NCI-H345 treated with DMSO at 0.1 percent for 48 hours (cell line): Measurements from ENCODE around the gene TIGD6.
"Not testable (repeated sequence)": the region's sequence is repeated elsewhere in the genome, so short reads cannot be mapped to it uniquely, and the experiment has no call there.

ENCODE experiments used
- DNase-seq: peaks from one replicate; lab custom pipeline; 2025; ENCODE audit not compliant: unreplicated experiment; lab: John Stamatoyannopoulos, UW

TIGD6 gene

GRCh38 chr5:150000256-150000989, at the start of gene TIGD6, which contains the start of gene HMGXB3:
Gene TIGD6 (minus strand): TSS chr5:150000654. CDS start chr5:149996348, 4,306 bp downstream.
Gene HMGXB3 (plus strand): TSS chr5:150000739. CDS start chr5:150004853, 4,114 bp downstream.
- peak; percentile 87 for DNase-seq

DNA sequence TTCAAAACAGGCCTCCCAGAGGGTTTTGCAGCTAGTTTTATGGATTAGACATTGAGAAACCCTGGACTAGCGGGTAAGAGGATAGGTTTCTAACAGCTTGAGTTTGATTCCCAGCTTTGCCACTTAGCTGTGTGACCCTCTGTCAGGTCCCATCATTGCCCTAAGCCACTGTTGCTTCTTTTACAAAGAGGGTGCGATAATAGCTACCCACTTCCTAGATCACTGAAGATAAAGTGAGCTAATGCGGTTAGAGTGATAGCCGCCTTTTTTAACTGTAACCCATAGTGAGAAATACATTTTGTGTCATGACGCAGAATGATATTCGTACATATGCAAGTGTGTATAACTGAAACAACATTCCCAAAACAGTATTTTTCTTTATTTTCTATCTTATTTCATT, 45.6 kb upstream of the TIGD6 start:
- DNase-seq, result no peak

DNA sequence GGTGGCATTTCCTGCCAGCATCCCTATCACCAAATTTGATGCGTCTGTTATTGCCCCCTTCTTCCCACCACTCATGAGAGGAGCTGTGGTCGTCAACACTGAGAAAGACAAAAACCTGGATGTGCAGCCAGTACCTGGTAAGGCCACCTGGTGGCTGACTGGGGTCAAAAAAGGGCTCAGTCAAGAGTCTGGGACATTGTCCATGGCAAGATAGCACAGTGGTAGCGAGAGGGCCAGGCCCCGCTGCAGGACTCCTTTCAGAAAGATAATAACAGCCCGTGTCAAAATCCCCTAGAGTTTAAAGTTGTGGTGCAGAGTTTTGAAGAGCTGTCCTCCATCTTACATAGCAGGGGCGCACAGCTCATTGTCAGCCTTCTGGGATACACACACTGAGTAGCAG, 45.1 kb upstream of the TIGD6 start:
- no peak for DNase-seq

GRCh38 chr5:150044712-150045111, 44.3 kb upstream of the TIGD6 start:
- no peak for DNase-seq

DNA sequence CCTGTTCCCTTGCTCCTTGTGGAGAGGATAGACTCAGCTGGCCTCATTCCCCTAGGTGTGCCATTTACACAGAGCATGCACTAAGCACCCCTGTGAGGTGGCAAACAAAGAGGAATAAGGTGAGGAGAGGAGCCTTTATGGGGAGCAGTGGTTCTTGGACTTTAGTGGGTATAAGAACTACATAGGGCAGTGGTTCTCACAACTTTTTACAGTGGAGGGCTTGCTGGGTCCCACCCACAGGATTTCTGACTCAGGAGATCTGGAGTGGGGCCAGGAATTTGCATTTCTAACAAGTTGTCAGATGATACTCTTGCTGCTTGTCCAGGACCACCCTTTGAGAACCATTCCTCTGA, 43.9 kb upstream of the TIGD6 start:
- DNase-seq, result no peak

DNA sequence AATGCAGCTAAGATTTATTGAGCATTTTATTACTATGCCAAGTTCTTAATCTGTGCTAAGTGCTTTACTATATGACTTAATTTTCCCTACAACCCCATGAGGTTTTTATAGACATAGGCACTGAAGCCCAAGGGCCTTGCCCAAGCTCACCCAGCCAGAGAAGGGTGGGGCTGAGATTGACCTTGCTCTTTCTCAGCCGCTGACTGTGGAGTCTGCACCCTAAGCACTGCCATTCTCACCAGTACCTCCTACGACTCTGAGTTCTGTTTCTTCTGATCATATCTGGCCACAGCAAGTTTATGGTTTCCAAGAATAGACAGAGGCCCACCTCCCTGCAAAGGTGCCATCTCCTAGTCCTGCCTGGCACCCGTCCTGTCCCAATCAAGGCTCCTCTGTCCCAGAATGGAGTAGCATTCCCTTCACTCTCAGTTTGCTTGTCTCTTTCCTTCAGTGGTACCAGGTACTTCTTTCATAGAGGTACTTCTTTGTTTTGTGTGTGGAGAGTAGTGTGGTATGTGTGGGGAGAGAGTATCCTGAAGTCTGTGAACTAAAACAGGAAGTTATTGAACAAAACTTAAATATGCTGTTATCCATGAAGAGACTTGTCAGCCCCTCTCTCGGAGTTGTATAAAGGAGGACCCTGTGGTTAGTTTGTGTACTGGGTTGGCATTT, 43.3 kb upstream of the TIGD6 start:
- DNase-seq, result no peak

DNA sequence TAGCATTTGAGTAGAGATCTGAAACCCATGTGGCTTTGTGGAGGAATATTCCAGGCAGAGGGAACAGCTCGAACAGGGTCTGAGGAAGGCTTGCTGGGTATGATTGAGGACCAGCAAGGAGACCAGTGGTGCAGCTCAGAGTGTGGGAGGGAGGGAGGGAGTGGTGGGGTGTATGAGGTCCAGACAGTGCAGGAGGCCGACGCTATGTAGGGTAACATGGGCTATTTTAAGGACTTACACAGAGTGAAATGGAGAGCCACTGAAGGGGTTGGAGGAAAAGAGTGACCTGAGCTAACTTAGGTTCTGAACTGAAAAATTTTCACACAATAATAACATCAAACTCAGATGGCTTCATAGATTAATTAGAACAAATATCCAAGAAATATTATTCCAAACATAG, 42.0 kb upstream of the TIGD6 start:
- no peak for DNase-seq

DNA sequence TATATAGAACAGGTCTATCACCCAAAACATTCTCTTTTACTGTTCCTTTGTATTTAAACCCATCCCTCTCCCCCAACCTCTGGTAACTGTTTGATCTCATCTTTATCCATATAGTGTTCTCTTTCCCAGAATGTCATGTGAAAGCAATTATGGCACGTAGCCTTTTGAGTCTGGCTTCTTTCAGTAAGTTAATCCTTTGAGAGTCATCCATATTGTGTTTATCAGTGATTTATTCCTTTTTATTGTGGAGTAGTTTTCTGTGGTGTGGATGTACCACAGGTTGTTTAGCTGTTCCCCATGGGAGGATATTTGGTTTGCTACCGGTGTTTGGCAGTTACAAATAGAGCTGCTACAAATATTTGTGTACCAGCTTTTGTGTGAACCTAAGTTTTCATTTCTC, 38.1 kb upstream of the TIGD6 start:
- no peak for DNase-seq

DNA sequence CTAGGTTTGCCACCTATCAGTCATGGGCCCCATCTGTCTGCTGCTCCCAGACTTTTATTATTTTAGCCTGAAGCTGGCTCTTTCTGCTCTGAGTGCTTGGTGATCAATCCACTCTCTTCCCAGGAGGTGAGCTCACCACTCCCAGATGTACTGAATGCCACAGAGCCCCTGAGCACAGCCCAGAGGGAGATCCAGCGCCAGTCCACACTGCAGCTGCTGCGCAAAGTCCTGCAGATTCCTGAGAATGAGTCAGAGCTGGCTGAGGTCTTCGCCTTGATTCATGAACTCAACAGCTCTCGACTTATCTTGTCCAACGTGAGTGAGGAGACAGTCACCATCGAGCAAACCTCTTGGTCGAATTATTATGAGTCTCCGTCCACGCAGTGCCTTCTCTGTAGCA, 36.1 kb upstream of the TIGD6 start:
- DNase-seq, result no peak

DNA sequence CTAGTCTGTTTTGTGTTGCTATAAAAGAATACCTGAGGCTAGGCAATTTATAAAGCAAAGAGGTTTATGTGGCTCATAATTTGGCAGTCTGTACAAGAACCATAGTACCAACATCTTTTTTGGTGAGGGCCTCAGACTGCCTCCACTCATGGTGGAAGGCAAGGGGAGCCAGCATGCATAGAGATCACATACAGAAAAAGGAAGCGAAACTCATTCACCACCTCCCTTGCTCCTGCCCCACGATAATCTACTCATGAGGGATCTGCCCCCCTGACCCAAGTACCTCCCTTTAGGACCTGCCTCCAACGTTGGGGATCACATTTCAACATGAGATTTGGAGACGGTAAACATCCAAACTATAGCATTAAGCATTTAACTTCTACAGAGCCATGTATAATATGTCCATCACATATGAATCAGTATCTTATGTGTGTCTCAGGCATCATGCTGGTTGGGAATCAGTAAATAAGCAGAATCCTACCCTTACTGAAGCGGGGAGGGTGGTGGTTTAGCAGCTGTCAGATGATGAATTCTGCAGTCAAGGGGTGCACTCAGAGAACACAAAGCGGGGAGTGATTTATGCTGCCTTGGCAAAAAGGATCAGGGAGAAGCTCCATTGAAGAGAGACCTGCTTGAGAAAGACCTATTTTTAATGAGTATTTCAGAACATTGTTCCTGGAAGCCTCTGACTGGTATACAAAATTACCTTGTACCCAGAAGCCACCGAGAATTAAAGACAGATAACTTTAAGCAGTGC, 34.9 kb upstream of the TIGD6 start:
- no peak for DNase-seq

DNA sequence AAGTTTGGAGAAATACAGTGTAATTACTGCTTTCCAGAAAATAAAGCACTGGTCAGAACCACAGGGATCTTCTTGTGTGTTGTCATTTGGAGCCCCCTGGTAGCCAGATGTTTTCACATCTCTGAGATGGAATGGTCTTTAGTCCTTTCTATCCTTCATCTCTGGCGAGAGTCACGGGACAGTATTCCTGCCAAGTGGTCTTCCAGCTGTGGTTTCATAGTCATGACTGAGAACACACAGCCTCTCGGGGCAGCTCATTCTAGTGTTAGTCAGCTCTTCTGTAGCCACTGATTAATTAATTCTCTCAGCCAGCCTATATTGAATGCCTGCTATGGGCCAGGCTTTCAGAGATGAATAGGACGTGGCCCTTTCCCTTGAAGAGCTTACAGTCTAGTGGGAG, 34.2 kb upstream of the TIGD6 start:
- no peak for DNase-seq

GRCh38 chr5:150033334-150033733, 32.9 kb upstream of the TIGD6 start:
- DNase-seq, result no peak

DNA sequence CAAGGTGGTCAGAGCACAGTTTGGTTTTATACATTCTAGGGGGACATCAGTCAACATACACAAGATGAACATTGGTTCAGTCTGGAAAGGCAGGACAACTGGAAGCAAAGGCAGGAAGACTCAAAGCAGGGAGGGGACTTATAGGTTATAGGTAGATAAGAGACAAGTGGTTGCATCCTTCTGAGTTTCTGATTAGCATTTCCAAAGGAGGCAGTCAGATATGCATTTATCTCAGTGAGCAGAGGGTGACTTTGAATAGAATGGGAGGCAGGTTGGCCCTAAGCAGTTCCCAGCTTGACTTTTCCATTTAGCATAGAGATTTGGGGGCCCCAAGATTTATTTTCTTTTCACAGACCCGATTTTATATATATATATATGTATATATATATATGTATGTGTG, 27.6 kb upstream of the TIGD6 start:
- DNase-seq, result not testable (repeated sequence)

DNA sequence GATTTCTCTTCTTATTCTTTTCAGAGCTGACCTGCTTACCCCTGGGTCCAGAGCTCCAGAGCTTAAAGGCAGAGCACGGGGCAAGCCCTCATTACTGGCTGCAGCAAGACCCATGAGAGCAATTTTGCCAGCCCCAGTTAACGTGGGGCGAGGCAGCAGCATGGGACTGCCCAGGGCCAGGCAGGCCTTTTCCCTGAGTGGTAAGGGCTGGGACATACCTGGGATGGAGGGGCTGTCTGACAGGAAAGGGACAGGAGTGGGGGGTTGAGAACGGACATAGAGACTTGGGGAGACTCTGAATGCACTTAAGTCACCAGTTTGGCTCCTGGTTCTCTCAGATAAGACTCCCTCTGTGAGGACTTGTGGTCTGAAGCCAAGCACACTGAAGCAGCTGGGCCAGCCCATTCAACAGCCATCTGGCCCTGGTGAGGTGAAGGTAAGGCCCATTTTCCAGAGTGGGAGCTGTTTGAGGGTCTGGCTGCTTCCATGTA, 26.3 kb upstream of the TIGD6 start:
- no peak for DNase-seq

DNA sequence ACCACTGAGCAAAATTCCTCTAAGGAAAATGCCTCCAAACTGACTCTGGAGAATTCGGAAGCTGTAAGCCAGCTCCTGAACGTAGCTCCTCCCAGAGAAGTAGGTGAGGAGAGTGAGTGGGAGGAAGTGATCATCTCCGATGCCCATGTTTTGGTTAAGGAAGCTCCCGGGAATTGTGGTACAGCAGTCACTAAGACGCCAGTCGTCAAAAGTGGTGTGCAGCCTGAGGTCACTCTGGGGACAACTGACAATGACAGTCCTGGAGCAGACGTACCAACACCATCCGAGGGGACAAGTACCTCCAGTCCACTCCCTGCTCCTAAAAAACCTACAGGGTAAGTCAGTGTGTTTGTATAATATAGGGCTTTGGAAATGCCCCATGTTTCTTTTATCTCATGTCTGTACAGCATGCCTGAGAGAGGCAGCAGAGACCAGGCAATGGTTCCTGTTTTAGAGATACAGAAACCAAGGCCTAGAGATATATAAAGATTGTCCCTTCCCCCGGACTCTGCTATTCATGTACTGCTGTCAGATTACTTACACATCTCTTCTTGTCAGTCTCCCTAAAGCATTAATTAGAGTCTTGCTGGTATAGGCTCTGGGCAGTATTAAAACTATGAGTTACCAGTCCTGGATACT, 24.0 kb upstream of the TIGD6 start:
- DNase-seq, result no peak

DNA sequence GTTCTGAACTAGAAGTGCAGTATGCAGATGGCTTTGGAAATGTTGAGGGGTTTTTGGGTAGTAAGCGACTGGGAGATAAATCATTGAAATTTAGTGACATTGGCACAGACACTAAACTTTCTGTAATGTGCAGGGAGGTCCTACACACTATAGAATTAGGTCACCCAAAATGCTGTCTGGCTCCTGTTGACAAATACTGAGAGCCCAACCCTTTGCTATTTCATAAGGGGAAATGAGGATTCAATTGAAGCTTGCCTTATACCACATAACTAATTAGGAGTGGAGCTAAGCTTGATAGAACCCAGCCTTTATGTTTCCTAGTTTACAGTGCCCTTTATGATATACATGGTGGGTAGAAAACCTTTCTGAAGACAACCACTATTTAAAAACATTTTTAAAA, 22.7 kb upstream of the TIGD6 start:
- no peak for DNase-seq

DNA sequence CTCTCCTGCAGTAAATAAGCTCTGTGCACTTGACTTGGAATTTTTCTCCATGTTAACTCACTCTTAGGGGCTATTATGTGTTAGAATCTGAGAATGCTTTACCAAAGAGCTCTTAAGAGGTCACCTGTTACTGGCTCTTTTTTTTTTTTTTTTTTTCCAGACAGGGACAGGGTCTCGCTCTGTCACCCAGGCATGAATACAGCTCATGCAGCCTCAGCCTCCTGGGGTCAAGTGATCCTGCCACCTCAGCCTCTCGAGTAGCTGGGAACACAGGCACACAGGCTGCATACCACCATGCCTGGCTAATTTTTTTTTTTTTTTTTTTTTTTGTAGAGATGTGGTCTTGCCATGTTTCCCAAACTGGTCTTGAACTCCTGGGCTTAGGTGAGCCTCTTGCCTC, 22.2 kb upstream of the TIGD6 start:
- DNase-seq, result no peak

- no peak for DNase-seq
Measured at GRCh38 chr5:150022158-150022531, 21.7 kb upstream of the TIGD6 start.

- DNase-seq, result no peak
Measured at GRCh38 chr5:150021491-150022157, 21.2 kb upstream of the TIGD6 start.

- DNase-seq, result no peak
Measured at GRCh38 chr5:150020249-150020648, 19.8 kb upstream of the TIGD6 start.
